PC-9 (cell line): ENCODE measurements around the gene ARPC4. TPM values are rescaled to one million over a fixed set of nuclear protein-coding genes. Genes with fewer than 3 reads are reported as not detected.
A peak's percentile ranks its signal among the peaks of the same experiment; 100 is the strongest.

Experiments used
- BruUV-seq: library from RNA; stranded (reverse); fragments of 400-500 nt; replicated peaks from 2 replicates; lab custom pipeline; 2021; lab: Mats Ljungman, UMichigan
- CTCF ChIA-PET: fragments of 300-600 bp; sonication (Branson Sonifier 250); formaldehyde crosslinking; loops from one replicate; lab custom pipeline; 2022; ENCODE audit warnings: antibody characterized with exemption; lab: Charles Lee
- POLR2A ChIA-PET: fragments of 300-600 bp; sonication (Branson Sonifier 250); formaldehyde crosslinking; loops from one replicate; lab custom pipeline; 2022; ENCODE audit warnings: antibody characterized with exemption; ENCODE audit not compliant: unreplicated experiment; lab: Charles Lee
- DNase-seq, 2 experiments: peaks; one replicate each; pipeline versions ENCODE4 v3.0.0 to v3.0.0-alpha.2; 2015 to 2022; ENCODE audit warnings: mixed read lengths in 1 of 2
- H2AFZ ChIP-seq: fragments of 200-600 bp; sonication (generic); 2 replicates; pipeline ENCODE4 v1.8.1; 2017; ENCODE audit warnings: antibody characterized with exemption
- H3F3A ChIP-seq: fragments of 200-600 bp; sonication (generic); 2 replicates; pipeline ENCODE4 v1.8.1; 2017; ENCODE audit warnings: antibody characterized with exemption, mild to moderate bottlenecking, low read depth; ENCODE audit not compliant: insufficient read depth
- H3K27ac ChIP-seq: fragments of 200-600 bp; sonication (generic); 2 replicates; pipeline ENCODE4 v1.6.1; 2016; ENCODE audit warnings: mixed run types
- H3K27me3 ChIP-seq: fragments of 200-600 bp; sonication (generic); 2 replicates; pipeline ENCODE4 v1.6.1; 2016; ENCODE audit warnings: low read depth, mixed run types; ENCODE audit not compliant: insufficient read depth
- H3K36me3 ChIP-seq: fragments of 200-600 bp; sonication (generic); 2 replicates; pipeline ENCODE4 v1.6.1; 2016; ENCODE audit warnings: low read depth, mixed run types
- H3K4me1 ChIP-seq: fragments of 200-600 bp; sonication (generic); replicated peaks from 2 replicates; pipeline ENCODE4 v1.6.1; 2016; ENCODE audit warnings: mixed run types; ENCODE audit not compliant: insufficient read depth
- H3K4me2 ChIP-seq: fragments of 200-600 bp; sonication (generic); 2 replicates; pipeline ENCODE4 v1.6.1; 2017; ENCODE audit warnings: mixed run types
- H3K4me3 ChIP-seq: fragments of 200-600 bp; sonication (generic); 2 replicates; pipeline ENCODE4 v1.6.1; 2016; ENCODE audit warnings: mixed run types
- H3K79me2 ChIP-seq: fragments of 200-600 bp; sonication (generic); 2 replicates; pipeline ENCODE4 v1.6.1; 2017; ENCODE audit warnings: low read depth, mixed run types
- H3K9me2 ChIP-seq: fragments of 200-600 bp; sonication (generic); 2 replicates; pipeline ENCODE4 v1.8.1; 2017; ENCODE audit warnings: mild to moderate bottlenecking; ENCODE audit not compliant: insufficient read depth
- H3K9me3 ChIP-seq: fragments of 200-600 bp; sonication (generic); 2 replicates; pipeline ENCODE4 v1.8.1; 2016; ENCODE audit warnings: low read depth; ENCODE audit not compliant: insufficient read depth
- H4K20me1 ChIP-seq: fragments of 200-600 bp; sonication (generic); 2 replicates; pipeline ENCODE4 v1.8.1; 2017; ENCODE audit not compliant: insufficient read depth
- CTCF ChIP-seq: fragments of 200-600 bp; sonication (generic); conservative IDR thresholded peaks from 2 replicates; pipeline ENCODE4 v1.6.1; 2017; ENCODE audit warnings: mixed run types, antibody characterized with exemption, mild to moderate bottlenecking, moderate library complexity
- EZH2 ChIP-seq: fragments of 200-600 bp; sonication (generic); IDR thresholded peaks from 2 replicates; pipeline ENCODE4 v1.8.0; 2017; ENCODE audit warnings: antibody characterized with exemption, low read depth
- intact Hi-C: fragments of 100-400 bp; cut with micrococcal nuclease; formaldehyde crosslinking; loops from one replicate; pipeline ENCODE4 v1.10.0; 2022; ENCODE audit not compliant: unreplicated experiment
- total RNA-seq: library from RNA; stranded (reverse); gene quantifications from 2 replicates; pipeline ENCODE4 v1.2.3, GENCODE V29; 2021

The ARPC4 gene
- total RNA-seq, 1 experiment from 2014 or later, result 127 TPM

DNA sequence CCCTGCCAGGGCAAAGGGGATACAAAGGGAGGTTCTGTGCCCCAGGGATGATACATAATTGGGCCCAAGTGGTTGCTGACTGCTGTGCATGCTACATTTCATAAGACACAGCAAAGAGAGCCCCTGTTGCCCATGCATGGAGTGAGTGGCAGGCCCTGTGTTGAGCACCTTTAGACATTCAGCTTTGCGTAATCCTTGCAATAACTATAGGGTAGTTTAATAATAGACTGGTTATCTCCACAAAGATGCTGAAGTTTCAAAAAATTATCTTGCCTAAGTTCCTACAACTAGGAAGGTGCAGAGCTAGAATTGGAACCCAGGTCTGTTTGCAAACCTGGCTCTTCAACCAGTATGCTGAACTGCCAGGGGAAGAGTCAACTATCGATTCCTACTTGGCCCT is 44.9 kb upstream of the ARPC4 start:
- intact Hi-C loops, result loop anchor here (10.0 kb wide), 1 partner anchor 577 kb away; the partner anchor contains the start of gene SEC13
- POLR2A ChIA-PET, result interaction anchor here (0.7 kb wide), 1 partner anchor 409 kb away, joined by 7 read pairs; no protein-coding TSS in a partner anchor

DNA sequence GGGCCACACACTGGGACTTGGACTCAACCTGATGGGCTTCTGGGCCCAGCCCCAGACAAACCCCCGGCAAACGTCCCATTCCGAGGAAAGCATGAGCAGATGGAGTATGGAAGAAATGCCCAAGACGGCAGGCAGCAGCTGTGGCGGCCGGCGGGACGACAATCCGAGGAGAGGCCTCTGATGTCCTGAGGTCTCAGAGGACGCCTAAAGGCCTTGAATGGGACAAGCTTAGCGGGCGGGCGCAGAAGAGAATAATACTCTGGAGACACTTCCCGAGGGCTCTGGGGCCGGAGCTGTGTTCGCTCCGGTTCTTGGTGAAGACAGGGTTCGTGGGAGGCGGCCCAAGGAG is 43.6 kb upstream of the ARPC4 start:
- BruUV-seq, result no TSS peak
- CTCF ChIA-PET, result interaction anchor here (0.5 to 0.6 kb wide), 2 partner anchors 196 to 549 kb away, joined by 4 to 7 read pairs; no protein-coding TSS in a partner anchor
- no peak for DNase-seq
- no peaks in the 10 kb centered on the region for H3K9me3 ChIP-seq
- no peaks in the 10 kb centered on the region for H4K20me1 ChIP-seq
- H3F3A ChIP-seq, result peaks cover 18% of the 10 kb centered on the region
- POLR2A ChIA-PET, result interaction anchor here (0.6 to 0.7 kb wide), 2 partner anchors 60 to 710 kb away, joined by 4 to 5 read pairs; no protein-coding TSS in a partner anchor
- 0 out of 2 replicates have a peak, but pooled peaks cover 12% of the 10 kb centered on the region for H3K36me3 ChIP-seq
- H3K27me3 ChIP-seq, result no peaks in the 10 kb centered on the region
- H3K4me1 ChIP-seq, result peaks cover 14% of the 10 kb centered on the region
- no peaks in the 10 kb centered on the region for H3K9me2 ChIP-seq
- H3K4me3 ChIP-seq, result peak overlapping the region; percentile 59
- TF ChIP-seq EZH2 (no peak), CTCF (no peak)
- peaks cover 10% of the 10 kb centered on the region; the same call in 1 of the 2 replicates for H3K79me2 ChIP-seq
- H2AFZ ChIP-seq, result peak overlapping the region; percentile 96
- peak overlapping the region; percentile 96 for H3K4me2 ChIP-seq
- intact Hi-C loops, result loop anchor here (1.0 to 10.0 kb wide), 3 partner anchors 18 to 576 kb away; partner anchors contain the start of genes BRPF1 and SEC13
- H3K27ac ChIP-seq, result no peak overlapping the region; the same call in 1 of the 2 replicates

More for the DNA sequence above, 44.9 kb upstream of the ARPC4 start:
- Histone ChIP-seq H3K9me3 (no peaks in the 10 kb centered on the region), H3K9me2 (no peaks in the 10 kb centered on the region), H4K20me1 (no peaks in the 10 kb centered on the region), H3F3A (peaks cover 20% of the 10 kb centered on the region), H3K27ac (no peak overlapping the region), H3K4me1 (peaks cover 14% of the 10 kb centered on the region), H3K36me3 (0 out of 2 replicates have a peak, but pooled peaks cover 12% of the 10 kb centered on the region), H3K79me2 (peaks cover 10% of the 10 kb centered on the region; the same call in 1 of the 2 replicates), H3K4me3 (no peak overlapping the region), H3K27me3 (no peaks in the 10 kb centered on the region), H3K4me2 (no peak overlapping the region), H2AFZ (no peak overlapping the region)
- no peak for TF ChIP-seq EZH2
- TF ChIP-seq CTCF, result no peak
- DNase-seq, result no peak
- CTCF ChIA-PET, result no interaction called here
- BruUV-seq, result no TSS peak

- 0 out of 2 replicates have a peak, but pooled peaks cover 12% of the 10 kb centered on the region for H3K36me3 ChIP-seq
- no peak for TF ChIP-seq EZH2
- TF ChIP-seq CTCF, result no peak
- no peaks in the 10 kb centered on the region for H3K27me3 ChIP-seq
- H2AFZ ChIP-seq, result peak within 1 kb of the TSS; percentile 96
- no peak within 1 kb of the TSS; the same call in 1 of the 2 replicates for H3K27ac ChIP-seq
- peaks cover 14% of the 10 kb centered on the region for H3K4me1 ChIP-seq
- intact Hi-C loops, result loop anchor here (1.0 to 10.0 kb wide), 4 partner anchors 19 to 575 kb away; partner anchors contain the start of genes ARPC4, BRPF1, SEC13 and TADA3
- no TSS peak for BruUV-seq
- H4K20me1 ChIP-seq, result no peaks in the 10 kb centered on the region
- peak within 1 kb of the TSS; percentile 96 for H3K4me2 ChIP-seq
- H3K4me3 ChIP-seq, result peak within 1 kb of the TSS; percentile 59
- ChIA-PET POLR2A (interaction anchor here (0.6 to 0.7 kb wide), 2 partner anchors 710 to 1257 kb away, joined by 5 to 8 read pairs; no protein-coding TSS in a partner anchor), CTCF (interaction anchor here (0.5 kb wide), 2 partner anchors 197 to 227 kb away, joined by 6 to 7 read pairs; no protein-coding TSS in a partner anchor)
- H3K9me3 ChIP-seq, result no peaks in the 10 kb centered on the region
- H3K9me2 ChIP-seq, result no peaks in the 10 kb centered on the region
- peak; percentile 92 to 96 for DNase-seq
- H3F3A ChIP-seq, result peaks cover 20% of the 10 kb centered on the region
- peaks cover 10% of the 10 kb centered on the region; the same call in 1 of the 2 replicates for H3K79me2 ChIP-seq
These were observed 43.0 kb upstream of the ARPC4 start, which contains the start of gene OGG1 for GRCh38 chr3:9749645-9750555. OGG1 (plus strand) TSS chr3:9749952; CDS start chr3:9750287, 335 bp downstream.
